Left lung (tissue), 10 donors: ENCODE results near the gene CRYGN. TPM values are rescaled to one million over a fixed set of nuclear protein-coding genes. Genes with fewer than 3 reads are reported as not detected.

ENCODE experiments used
- ATAC-seq: fragments of 200-7000 bp; cut with Tn5 transposase; one replicate; pipeline ENCODE4 v1.9.1; 2020; ENCODE audit warnings: moderate library complexity
- DNase-seq, 4 donors: peaks; one replicate each; pipeline ENCODE4 v3.0.0-alpha.2; 2013 to 2020
- H3K27ac ChIP-seq, 2 donors: fragments of 200-600 bp; sonication (generic) in 1 of 2; one replicate each; pipeline versions ENCODE4 v1.5.0 to v1.8.0; 2020 to 2021
- H3K27me3 ChIP-seq, 2 donors: fragments of 200-600 bp; sonication (generic) in 1 of 2; one replicate each; pipeline versions ENCODE4 v1.5.0 to v1.8.0; 2020 to 2021
- H3K36me3 ChIP-seq, 2 donors: fragments of 200-600 bp; sonication (generic) in 1 of 2; one replicate each; pipeline versions ENCODE4 v1.5.0 to v1.8.0; 2020 to 2021
- H3K4me1 ChIP-seq, 2 donors: fragments of 200-600 bp; one replicate each; pipeline ENCODE4 v1.8.0; 2021
- H3K4me3 ChIP-seq, 2 donors: fragments of 200-600 bp; sonication (generic) in 1 of 2; one replicate each; pipeline versions ENCODE4 v1.5.0 to v1.8.0; 2020 to 2021; ENCODE audit warnings: mild to moderate bottlenecking in 1 of 2
- H3K9me3 ChIP-seq, 2 donors: fragments of 200-600 bp; sonication (generic) in 1 of 2; one replicate each; pipeline versions ENCODE4 v1.5.0 to v1.8.0; 2020 to 2021
- intact Hi-C, 2 donors: fragments of 100-400 bp; cut with DNase I; formaldehyde crosslinking; loops; one replicate each; pipeline versions ENCODE4 v1.11.2 to v1.14.2; 2022
- polyA plus RNA-seq, 6 donors: library from polyadenylated mRNA; unstranded; fragments of 120-200 nt; gene quantifications; one replicate each; pipeline ENCODE4 v1.2.1, GENCODE V29; 2013; ENCODE audit not compliant: insufficient read length in 6 of 6
- total RNA-seq, 2 donors: library from RNA; stranded (reverse); fragmentation: NEBNext Ultra II Directional; extraction: Animal tissue kit (Norgen Biotek cat#: 25700); gene quantifications; one replicate each; pipeline ENCODE4 v1.2.1, GENCODE V29; 2021
- TF ChIP-seq, protein P1 (sequence below), 2 donors: fragments of 200-600 bp; sonication (generic) in 1 of 2; IDR thresholded peaks; one replicate each; pipeline versions ENCODE4 v1.5.0 to v1.8.0; 2021; ENCODE audit warnings: antibody characterized with exemption in 2 of 2
- donor health status: DM: no; HTN: yes; CAD: no.
- donor health status: DM: no; HTN: no; CAD: no.

CRYGN gene
- total and polyA plus RNA-seq, 8 donors, result 0.34 to 0.75 (median 0.56) TPM; not detected in 2

DNA sequence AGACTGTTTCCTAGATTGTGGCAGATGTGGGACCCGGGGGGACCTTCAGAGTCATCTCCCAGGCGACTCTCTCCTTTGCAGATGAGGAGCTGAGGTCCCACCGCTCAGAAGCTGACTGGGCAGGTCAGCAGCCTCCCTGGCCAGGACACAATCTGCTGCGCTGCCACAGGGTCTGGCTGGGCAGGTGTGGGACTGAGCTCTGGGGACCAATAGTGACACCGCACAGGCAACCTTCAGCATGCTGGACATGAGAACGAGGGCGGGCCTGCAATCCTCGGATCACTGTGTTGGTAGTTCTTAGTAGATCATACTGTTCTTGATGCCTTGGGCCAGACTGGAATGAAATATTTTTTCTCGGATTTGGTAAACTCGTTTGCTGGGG, 20.5 kb upstream of the CRYGN start:
- TF ChIP-seq, protein P1, sequence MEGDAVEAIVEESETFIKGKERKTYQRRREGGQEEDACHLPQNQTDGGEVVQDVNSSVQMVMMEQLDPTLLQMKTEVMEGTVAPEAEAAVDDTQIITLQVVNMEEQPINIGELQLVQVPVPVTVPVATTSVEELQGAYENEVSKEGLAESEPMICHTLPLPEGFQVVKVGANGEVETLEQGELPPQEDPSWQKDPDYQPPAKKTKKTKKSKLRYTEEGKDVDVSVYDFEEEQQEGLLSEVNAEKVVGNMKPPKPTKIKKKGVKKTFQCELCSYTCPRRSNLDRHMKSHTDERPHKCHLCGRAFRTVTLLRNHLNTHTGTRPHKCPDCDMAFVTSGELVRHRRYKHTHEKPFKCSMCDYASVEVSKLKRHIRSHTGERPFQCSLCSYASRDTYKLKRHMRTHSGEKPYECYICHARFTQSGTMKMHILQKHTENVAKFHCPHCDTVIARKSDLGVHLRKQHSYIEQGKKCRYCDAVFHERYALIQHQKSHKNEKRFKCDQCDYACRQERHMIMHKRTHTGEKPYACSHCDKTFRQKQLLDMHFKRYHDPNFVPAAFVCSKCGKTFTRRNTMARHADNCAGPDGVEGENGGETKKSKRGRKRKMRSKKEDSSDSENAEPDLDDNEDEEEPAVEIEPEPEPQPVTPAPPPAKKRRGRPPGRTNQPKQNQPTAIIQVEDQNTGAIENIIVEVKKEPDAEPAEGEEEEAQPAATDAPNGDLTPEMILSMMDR (IDR thresholded peaks at IDR 0.05), result no peak
- peaks cover 0 to 4% of the 10 kb centered on the region in 2 donors for H3K27me3 ChIP-seq
- H3K36me3 ChIP-seq, result peaks cover 0 to 16% of the 10 kb centered on the region in 2 donors
- H3K4me3 ChIP-seq, result no peak overlapping the region
- ATAC-seq (peak; percentile 3), DNase-seq (no peak)
- H3K27ac ChIP-seq, result peak overlapping the region in 1 of 2 donors; percentile 57
- peaks cover 9 to 12% of the 10 kb centered on the region in 2 donors for H3K4me1 ChIP-seq
- peaks cover 0 to 13% of the 10 kb centered on the region in 2 donors for H3K9me3 ChIP-seq
- intact Hi-C loops, result no loop called here

DNA sequence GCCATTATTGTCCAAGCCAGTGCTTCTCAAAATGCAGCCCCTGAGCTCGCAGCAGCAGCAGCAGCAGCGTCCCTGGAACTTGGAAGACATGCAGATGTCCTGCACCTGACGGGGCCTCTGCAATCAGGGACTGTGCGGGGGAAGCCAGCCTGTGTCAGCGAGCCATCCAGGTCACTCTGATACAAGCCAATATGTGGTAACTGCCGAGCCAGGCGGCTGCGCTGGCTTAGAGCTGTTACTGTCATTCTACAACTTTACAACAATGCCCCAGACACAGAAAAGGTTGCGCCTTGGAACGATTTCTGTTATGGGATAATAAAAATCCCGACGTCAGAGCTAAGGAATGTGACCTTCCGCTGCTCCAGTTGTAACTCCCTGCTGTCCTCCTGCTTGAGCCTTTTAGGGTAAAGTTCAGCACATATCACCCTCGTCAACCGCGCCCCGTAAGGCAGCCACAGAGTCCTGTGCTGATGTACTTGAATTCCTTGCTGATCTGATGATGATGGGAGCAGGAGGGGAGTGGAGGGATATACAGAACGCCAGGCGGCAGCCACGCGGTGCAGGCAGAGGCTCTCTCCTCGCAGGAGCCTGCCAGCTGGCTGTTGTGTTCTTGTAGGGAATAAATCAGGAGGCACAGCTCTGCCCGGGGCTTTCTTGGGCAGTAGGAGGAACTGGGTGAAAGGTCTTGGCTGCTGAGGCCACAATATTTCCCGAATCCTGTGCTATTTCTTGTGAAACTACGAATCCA, 20.0 kb upstream of the CRYGN start:
- Histone ChIP-seq H3K27ac (peak overlapping the region in 1 of 2 donors; percentile 57), H3K4me3 (no peak overlapping the region), H3K36me3 (peaks cover 0 to 10% of the 10 kb centered on the region in 2 donors), H3K27me3 (peaks cover 0 to 4% of the 10 kb centered on the region in 2 donors), H3K9me3 (peaks cover 0 to 13% of the 10 kb centered on the region in 2 donors), H3K4me1 (peaks cover 9 to 12% of the 10 kb centered on the region in 2 donors)
- TF ChIP-seq, protein P1 (IDR thresholded peaks at IDR 0.05), result no peak
- peak in 3 of 4 donors; percentile 59 to 82 (median 74) for DNase-seq
- intact Hi-C loops, result no loop called here
- peak; percentile 85 for ATAC-seq

DNA sequence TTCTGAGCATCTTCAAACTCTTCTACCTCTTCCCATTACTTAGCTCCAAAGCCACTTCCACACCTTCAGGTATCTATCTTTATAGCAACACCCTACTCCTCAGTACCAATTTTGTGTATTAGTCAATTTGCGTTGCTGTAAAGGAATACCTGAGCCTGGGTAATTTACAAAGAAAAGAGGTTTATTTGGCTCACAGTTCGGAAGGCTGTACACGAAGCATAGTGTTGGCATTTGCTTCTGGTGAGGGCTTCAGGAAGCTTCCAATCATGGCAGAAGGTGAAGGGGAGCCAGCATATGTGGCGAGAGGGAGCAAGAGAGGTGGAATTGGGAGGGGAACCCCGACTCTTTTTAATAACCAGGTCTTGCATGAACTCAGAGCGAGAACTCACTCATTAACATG, 17.6 kb upstream of the CRYGN start:
- Histone ChIP-seq H3K4me1 (peaks cover 9 to 12% of the 10 kb centered on the region in 2 donors), H3K27ac (no peak overlapping the region), H3K36me3 (no peaks in the 10 kb centered on the region), H3K27me3 (peaks cover 0 to 4% of the 10 kb centered on the region in 2 donors), H3K9me3 (peaks cover 0 to 2% of the 10 kb centered on the region in 2 donors), H3K4me3 (no peak overlapping the region)
- ATAC-seq (no peak), DNase-seq (no peak)
- TF ChIP-seq, protein P1 (IDR thresholded peaks at IDR 0.05), result no peak
- intact Hi-C loops, result no loop called here

DNA sequence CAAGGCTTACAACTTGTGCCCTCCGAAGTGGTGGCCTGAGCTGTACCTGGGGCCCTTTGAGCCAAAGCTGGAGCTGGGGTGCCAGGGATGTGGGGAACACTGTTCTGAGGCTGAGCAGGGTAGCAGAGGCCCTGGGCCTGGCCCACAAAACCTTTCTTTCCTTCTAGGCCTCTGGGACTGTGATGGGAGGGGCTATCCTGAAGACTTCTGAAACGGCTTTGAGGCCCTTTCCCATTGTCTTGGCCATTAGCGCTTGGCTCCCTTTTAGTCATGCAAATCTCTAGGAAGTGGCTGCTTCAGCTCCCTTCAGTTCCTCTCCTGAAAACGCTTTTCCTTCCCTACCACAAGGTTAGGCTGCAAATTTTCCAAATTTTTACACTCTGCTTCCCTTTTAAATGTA, 16.8 kb upstream of the CRYGN start:
- H3K4me1 ChIP-seq, result peaks cover 9 to 12% of the 10 kb centered on the region in 2 donors
- TF ChIP-seq, protein P1 (IDR thresholded peaks at IDR 0.05), result no peak
- H3K4me3 ChIP-seq, result no peak overlapping the region
- H3K9me3 ChIP-seq, result no peaks in the 10 kb centered on the region
- no peaks in the 10 kb centered on the region for H3K36me3 ChIP-seq
- ATAC-seq (no peak), DNase-seq (no peak)
- H3K27me3 ChIP-seq, result peaks cover 0 to 4% of the 10 kb centered on the region in 2 donors
- intact Hi-C loops, result no loop called here
- H3K27ac ChIP-seq, result no peak overlapping the region

DNA sequence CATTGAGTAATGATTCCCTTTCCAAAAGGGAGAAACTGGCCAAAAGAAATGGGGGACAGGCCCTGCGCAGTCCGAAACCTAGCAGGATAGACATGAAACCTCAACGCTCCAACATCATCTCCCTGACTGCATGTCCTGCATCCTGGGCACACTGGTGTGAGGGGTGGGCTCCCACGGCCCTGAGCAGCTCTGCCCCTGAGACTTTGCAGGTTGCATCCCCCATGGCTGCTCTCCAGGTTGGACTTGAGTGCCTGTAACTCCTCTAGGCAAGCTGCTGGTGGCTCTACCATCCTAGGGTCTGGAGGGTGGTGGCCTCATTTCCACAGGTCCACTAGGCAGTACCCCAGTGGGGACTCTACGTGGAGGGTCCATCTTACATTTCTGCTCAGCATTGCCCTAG, 16.3 kb upstream of the CRYGN start:
- intact Hi-C loops, result no loop called here
- Histone ChIP-seq H3K4me3 (no peak overlapping the region), H3K27me3 (peaks cover 0 to 4% of the 10 kb centered on the region in 2 donors), H3K36me3 (no peaks in the 10 kb centered on the region), H3K27ac (no peak overlapping the region), H3K9me3 (no peaks in the 10 kb centered on the region), H3K4me1 (peaks cover 9 to 12% of the 10 kb centered on the region in 2 donors)
- DNase-seq (no peak), ATAC-seq (no peak)
- TF ChIP-seq, protein P1 (IDR thresholded peaks at IDR 0.05), result no peak
